WI38 (cell line): ENCODE results near the gene CCDC172.

Experiments used
- H3K4me3 ChIP-seq: 2 replicates; pipeline ENCODE4 v1.5.1; 2011; ENCODE audit warnings: low read depth, mild to moderate bottlenecking, control low read depth, low read length
- CTCF ChIP-seq: IDR thresholded peaks from 2 replicates; pipeline ENCODE4 v1.5.1; 2012; ENCODE audit warnings: low read depth, mild to moderate bottlenecking, control low read depth, low read length

CCDC172 gene

GRCh38 chr10:116331815-116332214, 7.6 kb downstream of the CCDC172 start:
- H3K4me3 ChIP-seq: no peak overlapping the region
- no peak for TF ChIP-seq CTCF

GRCh38 chr10:116336866-116337265, 12.6 kb downstream of the CCDC172 start:
- TF ChIP-seq CTCF: no peak
- H3K4me3 ChIP-seq: no peak overlapping the region

GRCh38 chr10:116352125-116352524, 27.9 kb downstream of the CCDC172 start:
- no peak overlapping the region for H3K4me3 ChIP-seq

GRCh38 chr10:116353817-116354216, 29.6 kb downstream of the CCDC172 start:
- TF ChIP-seq CTCF: no peak
- H3K4me3 ChIP-seq: no peak overlapping the region

More at GRCh38 chr10:116352125-116352524, 27.9 kb downstream of the CCDC172 start:
- TF ChIP-seq CTCF: no peak

- no peak overlapping the region for H3K4me3 ChIP-seq
- no peak for TF ChIP-seq CTCF
Measured at GRCh38 chr10:116355341-116355740, 31.1 kb downstream of the CCDC172 start.

- TF ChIP-seq CTCF: no peak
- H3K4me3 ChIP-seq: no peak overlapping the region
Measured at GRCh38 chr10:116356833-116357232, 32.6 kb downstream of the CCDC172 start.

- no peak overlapping the region for H3K4me3 ChIP-seq
- TF ChIP-seq CTCF: no peak
Measured at GRCh38 chr10:116364868-116365267, 40.6 kb downstream of the CCDC172 start.
